Activated CD4-positive, alpha-beta T cell treated with anti-CD3 and anti-CD28 coated beads for 48 hours (primary cell): ENCODE results near the gene KIAA0586.
A peak's percentile ranks its signal among the peaks of the same experiment; 100 is the strongest.
"Not testable (repeated sequence)": the region's sequence is repeated elsewhere in the genome, so short reads cannot be mapped to it uniquely, and the experiment has no call there.

Experiments used
- DNase-seq: peaks from one replicate; pipeline ENCODE4 v3.0.0-alpha.2; 2020

KIAA0586 gene

DNA sequence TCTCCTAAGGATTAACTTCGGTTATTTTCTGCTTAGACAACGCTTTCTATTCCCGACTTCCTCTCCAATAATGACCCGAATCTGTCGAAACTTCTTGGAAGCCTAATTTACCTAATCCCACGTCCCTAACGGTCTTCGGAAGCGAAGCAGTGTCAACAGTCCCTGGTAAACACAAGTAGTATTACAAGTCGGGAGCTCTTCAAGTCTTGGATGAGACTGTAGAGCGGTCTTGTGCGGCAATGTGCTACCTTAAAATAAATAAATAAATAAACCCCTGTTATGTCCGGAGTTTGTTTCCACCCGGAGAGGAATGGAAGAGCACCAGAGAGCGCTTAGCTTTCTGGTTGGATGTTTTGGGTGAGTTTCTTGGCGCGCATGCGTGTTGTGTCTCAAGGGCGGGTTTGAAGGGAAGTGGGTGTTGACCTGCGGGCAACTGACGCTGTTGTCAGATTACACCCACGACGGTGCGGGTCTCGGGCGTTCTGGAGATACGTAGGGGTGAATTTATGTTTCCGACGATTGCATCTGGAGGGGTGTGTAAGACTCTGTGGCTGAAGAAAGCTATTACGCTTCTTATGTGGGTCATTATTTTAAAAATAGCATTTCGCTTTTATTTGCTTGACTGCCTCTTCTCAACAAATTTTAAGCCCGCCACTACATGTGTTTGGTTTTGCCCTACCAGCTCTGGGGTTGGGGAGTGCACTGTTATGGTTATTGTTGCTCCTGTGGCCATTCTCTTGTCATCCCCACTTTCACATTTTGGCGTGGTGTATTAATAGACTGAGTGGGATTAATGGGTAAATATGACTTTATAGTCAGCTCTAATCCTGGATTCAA lies at the start of gene KIAA0586, which contains the start of gene TIMM9:
KIAA0586 (plus strand) TSS at position 439 of the 837 bp plus-strand sequence. CDS start 546 bp downstream, outside the sequence.
TIMM9 (minus strand) TSS at position 251 of the 837 bp plus-strand sequence. CDS start 15,586 bp downstream, outside the sequence.
- peak; percentile 97 for DNase-seq

DNA sequence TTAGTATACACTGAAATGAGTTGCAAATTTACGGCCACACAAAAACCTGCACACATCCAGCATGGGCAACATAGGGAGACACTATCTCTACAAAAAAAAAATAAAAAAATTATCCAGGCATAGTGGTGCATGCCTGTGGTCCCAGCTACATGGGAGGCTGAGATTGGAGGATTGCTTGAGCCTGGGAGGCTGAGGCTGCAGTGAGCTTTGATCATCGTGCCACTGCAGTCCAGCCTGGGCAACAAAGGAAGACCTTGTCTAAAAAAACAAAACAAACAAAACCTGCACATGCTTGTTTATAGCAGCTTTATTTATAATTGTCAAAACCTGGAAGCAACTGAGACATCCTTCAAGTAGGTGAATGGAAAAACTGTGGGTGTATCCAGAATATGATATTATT lies 36.7 kb upstream of the KIAA0586 start:
- no peak for DNase-seq

DNA sequence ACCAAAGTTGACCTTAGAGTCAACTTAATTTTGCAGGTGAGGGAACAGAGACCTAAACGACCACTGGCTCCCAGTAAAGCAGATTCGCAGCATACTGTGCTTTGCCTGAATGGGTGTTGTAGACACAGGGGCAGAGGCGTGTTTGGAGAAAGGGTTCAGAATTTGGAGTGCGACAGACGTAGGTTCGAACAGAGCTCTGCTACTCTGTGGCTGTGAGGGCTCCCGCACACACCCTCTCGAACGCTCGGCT lies 32.0 kb upstream of the KIAA0586 start:
- DNase-seq: no peak

DNA sequence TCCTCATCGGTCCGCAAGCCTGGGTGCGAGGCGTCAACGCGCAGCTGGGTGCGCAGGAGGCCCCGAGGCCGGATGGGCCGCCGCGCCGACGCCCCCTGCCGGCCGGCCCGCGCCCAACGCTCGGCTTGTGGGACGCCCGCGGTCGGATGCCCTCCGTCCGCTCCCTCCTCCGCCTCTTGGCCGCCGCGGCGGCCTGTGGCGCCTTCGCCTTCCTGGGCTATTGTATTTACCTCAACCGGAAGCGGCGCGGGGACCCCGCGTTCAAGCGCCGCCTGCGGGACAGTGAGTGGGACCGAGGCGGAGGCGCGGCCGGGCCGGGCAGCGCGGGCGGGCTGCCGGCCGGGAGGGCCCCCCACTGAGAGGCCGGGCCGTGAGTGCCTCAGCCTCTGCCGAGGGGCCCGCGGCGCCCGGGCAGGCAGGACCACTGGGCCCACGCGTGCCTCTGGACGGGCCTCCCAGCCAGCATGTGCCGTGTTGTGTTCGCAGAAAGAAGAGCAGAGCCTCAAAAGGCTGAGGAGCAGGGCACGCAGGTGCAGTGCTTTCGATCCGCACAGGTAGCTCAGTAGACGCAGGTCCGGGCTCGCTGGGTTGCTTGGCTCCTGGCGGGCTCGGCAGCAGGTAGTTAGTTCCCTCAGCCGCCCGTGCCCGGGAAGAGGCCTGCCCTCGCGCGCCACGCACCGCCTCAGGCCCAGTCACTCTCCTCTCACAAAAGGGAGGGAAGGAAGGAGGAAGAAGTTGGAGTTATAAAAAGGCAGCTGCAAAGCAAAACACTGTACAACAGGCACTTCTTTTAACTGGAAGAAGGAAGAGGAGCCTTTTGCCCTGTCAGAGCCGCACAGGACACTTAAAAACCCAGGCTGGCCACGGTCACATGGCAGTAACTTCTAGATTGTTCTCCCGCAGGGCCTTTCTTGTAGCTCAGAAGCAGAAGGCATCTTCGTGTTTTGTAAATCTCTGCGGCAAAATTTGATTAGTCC lies 31.4 kb upstream of the KIAA0586 start, which contains the start of gene TOMM20L:
TOMM20L (plus strand) TSS at position 119 of the 977 bp plus-strand sequence; CDS start at position 147, 28 bp downstream.
- DNase-seq: peak; percentile 79

DNA sequence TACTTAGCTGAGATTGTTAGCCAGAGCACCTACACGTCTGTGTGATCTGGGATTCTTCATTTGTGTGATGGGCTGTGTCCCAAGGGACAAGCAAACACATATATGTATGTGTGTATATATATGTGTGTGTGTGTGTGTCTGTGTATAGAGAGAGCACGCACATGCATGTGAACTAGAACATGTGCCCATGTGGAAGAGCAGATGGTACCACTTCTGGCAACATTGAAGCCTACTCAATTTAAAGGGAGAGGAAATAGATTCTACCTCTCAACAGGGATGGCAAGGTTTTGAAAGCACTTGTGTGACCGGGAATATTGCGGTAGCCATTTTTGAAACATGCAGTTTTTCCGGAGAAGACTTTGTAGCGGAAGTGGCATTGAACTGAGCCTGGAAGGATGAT lies 30.4 kb upstream of the KIAA0586 start:
- no peak for DNase-seq

GRCh38 chr14:58398495-58398894 lies 29.0 kb upstream of the KIAA0586 start:
- DNase-seq: no peak

GRCh38 chr14:58398895-58399294 lies 28.6 kb upstream of the KIAA0586 start:
- DNase-seq: no peak

DNA sequence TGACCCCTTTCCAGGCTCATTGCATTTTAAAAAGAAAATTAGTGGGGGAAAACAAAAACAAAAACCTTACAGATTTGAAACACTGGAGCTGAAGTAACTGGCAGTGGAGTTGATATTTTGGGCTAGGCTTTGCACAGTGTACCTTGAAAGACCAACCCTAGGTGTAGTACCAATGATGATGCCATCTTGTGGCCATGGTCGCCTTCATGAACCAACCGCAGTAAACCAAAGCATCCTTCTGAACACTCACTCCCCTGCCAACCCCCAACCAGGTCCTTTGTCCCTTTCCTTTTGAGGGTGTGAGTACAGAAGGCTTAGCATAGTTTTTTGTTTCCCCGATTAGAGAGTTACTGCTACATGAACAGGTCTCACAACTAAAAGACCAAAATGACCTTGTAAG lies 25.9 kb upstream of the KIAA0586 start:
- no peak for DNase-seq

- no peak for DNase-seq
Measured at GRCh38 chr14:58408681-58409215, 18.8 kb upstream of the KIAA0586 start.

GRCh38 chr14:58414845-58415244 lies 12.7 kb upstream of the KIAA0586 start:
- DNase-seq: no peak

GRCh38 chr14:58415636-58416547 lies 11.6 kb upstream of the KIAA0586 start:
- DNase-seq: no peak

DNA sequence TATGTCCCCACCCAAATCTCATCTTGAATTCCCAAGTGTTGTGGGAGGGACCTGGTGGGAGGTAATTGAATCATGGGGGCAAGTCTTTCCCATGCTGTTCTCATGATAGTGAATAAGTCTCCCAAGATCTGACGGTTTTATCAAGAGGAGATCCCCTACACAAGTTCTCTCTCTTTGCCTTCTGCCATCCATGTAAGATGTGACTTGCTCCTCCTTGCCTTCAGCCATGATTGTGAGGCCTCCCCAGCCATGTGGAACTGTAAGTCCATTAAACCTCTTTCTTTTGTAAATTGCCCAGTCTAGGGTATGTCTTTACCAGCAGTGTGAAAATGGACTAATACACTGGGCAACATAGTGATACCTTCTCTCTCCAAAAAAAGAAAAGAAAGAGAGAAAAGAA lies 10.6 kb upstream of the KIAA0586 start:
- not testable (repeated sequence) for DNase-seq

DNA sequence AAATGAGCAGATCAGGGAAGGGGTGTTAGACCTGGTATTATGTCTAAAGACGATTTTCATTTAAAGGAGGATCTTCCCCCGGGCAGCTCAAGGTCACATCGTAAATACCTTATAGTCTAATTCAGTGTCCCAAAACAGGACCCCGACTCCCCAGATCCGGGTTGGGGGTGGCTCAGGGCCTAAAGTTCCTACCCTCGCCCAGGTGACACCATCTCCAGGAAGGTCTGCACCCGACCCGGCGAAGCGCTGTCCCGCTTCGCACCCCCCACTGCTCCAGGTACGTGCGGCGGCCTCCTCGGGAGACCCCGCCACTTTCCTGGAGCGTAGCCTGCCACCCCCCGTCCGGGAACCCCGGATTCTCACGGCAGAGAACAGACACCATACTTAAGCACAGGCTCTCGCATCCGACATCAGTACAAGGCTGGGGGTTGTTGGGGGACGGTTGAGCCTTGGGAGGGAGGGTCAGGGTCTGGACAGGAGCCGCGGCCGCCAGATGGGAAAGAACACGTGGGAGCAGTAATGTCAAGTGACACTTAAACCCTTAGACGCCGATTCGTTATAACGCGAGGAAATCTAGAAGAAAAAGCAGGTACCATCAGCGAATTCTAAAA lies 744 bp upstream of the KIAA0586 start:
- DNase-seq: peak; percentile 60

GRCh38 chr14:58428118-58428683 lies 682 bp downstream of the KIAA0586 start:
- peak; percentile 11 for DNase-seq

DNA sequence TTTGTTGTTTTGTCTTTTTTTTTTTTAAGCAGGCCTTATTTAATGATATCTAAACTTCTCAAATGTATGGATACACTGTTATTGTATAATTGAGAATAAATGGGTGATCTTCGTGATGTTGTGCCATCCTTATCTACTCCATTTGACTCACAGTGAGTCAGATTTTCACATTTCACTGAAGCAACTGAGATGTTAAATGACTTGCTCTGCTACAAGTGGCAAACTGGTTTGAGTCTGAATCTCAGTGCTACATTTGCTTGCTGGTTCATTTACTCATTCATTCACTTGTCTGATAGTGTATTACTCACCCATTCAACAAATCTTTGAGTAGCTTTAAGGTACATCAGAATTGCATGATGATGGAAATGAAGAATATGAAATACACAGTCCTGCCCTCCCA lies 2.6 kb downstream of the KIAA0586 start:
- DNase-seq: peak; percentile 8

GRCh38 chr14:58439476-58439875 lies 12.0 kb downstream of the KIAA0586 start:
- DNase-seq: no peak

DNA sequence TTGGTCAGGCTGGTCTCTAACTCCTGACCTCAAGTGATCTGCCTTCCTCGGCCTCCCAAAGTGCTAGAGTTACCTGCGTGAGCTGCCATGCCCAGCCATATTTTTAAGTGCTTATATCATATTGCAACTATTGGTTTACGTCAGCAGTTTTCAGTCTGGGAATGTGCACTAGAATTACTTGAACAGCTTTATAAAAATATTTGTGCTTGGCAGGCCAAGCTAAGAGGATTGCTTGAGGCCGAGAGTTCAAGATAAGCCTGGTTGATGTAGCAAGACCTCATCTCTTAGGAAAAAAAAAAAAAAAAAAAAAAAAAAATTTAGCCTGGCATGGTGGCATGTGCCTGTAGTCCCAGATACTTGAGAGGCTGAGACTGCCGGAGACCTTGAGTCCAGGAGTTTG lies 17.1 kb downstream of the KIAA0586 start:
- DNase-seq: no peak

DNA sequence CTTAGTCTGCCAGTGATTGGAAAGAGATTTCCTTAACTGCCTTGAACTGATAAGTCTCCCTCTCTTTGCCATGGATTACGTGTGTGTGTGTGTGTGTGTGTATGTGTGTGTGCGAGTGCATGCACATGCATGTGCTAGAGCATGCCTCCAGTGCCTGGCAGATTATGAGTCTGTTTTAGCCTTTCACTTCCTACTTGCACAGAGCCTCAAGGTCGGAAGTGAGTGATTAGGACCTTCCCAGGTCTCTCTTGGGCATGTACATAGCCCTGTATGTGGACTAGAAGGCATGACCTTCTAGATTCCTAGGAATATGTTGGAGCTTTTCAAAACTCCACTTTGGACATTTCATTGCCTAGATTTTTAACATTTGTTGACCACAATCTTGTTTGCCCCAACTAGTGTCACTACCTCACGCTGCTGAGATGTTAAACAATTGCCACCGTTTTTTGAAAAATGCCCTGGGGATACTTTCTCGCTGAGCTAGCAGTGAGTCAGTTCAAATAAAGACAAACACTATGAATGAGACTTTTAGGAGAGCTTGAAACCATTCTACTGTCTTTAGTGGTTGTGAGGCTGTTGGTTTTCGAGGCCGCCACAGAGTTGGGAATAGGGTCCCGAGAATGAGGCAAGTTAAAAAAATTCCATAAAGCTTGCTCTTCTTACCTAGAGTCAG lies 28.2 kb downstream of the KIAA0586 start:
- no peak for DNase-seq

- no peak for DNase-seq
Measured at GRCh38 chr14:58460772-58461171, 33.3 kb downstream of the KIAA0586 start.

GRCh38 chr14:58463147-58463546 lies 35.6 kb downstream of the KIAA0586 start:
- DNase-seq: no peak

DNA sequence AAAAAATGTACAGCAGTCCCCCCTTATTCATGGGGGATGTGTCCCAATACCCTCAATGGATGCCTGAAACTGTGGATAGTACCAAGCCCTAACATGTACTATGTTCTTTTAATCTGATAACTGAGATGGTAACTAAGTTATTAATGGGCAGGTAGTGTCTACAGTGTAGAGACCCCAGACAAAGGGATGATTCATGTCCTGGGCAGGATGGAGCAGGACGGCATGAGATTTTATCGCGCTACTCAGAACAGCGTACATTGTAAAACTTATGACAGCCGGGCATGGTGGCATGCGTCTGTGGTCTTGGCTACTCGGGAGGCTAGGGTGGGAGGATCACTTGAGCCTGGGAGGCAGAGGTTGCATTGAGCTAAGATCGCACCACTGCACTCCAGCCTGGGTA lies 37.1 kb downstream of the KIAA0586 start:
- DNase-seq: no peak
